Transverse colon (tissue), 4 donors: ENCODE results near the gene CHRM5. TPM values are rescaled to one million over a fixed set of nuclear protein-coding genes. Genes with fewer than 3 reads are reported as not detected.

ENCODE experiments used
- DNase-seq: peaks from one replicate; pipeline ENCODE4 v3.0.0-alpha.2; 2019
- H3K27ac ChIP-seq, 4 donors: fragments of 200-600 bp; sonication (generic); 2 replicates each; pipeline ENCODE4 v1.5.1; 2016 to 2018; ENCODE audit warnings: inconsistent platforms in 4 of 4
- H3K27me3 ChIP-seq: fragments of 200-600 bp; sonication (generic); 2 replicates; pipeline ENCODE4 v1.5.1; 2017; ENCODE audit warnings: inconsistent platforms
- H3K36me3 ChIP-seq, 4 donors: fragments of 200-600 bp; sonication (generic); 2 replicates each; pipeline ENCODE4 v1.5.1; 2017 to 2019; ENCODE audit warnings: inconsistent platforms in 4 of 4
- H3K4me1 ChIP-seq, 4 donors: fragments of 200-600 bp; sonication (generic); 2 replicates each; pipeline ENCODE4 v1.5.1; 2017 to 2020; ENCODE audit warnings: inconsistent platforms in 4 of 4
- H3K4me3 ChIP-seq, 4 donors: fragments of 200-600 bp; sonication (generic); 1 replicate in 1 of 4; 2 replicates in 3 of 4; pipeline versions ENCODE4 v1.5.1 to v1.6.1; 2017 to 2019; ENCODE audit warnings: inconsistent platforms in 4 of 4
- H3K9me3 ChIP-seq, 2 donors: fragments of 200-600 bp; sonication (generic); 2 replicates each; pipeline ENCODE4 v1.5.1; 2017 to 2019; ENCODE audit warnings: inconsistent platforms in 2 of 2
- CTCF ChIP-seq, 5 experiments: fragments of 200-600 bp in 3 of 5; fragments of 450-650 bp in 2 of 5; sonication (generic) in 3 of 5; IDR thresholded peaks; 1 replicate in 2 of 5; 2 replicates in 3 of 5; pipeline ENCODE4 v1.5.1; 2016 to 2017; ENCODE audit warnings: antibody characterized with exemption in 5 of 5, inconsistent platforms in 3 of 5, mild to moderate bottlenecking in 2 of 5, moderate library complexity in 1 of 5
- EP300 ChIP-seq: sonication (generic); formaldehyde crosslinking; IDR thresholded peaks from one replicate; pipeline ENCODE4 v1.6.1; 2017; ENCODE audit warnings: antibody characterized with exemption, low read depth
- POLR2A ChIP-seq: fragments of 450-650 bp; IDR thresholded peaks from one replicate; pipeline ENCODE4 v1.6.1; 2016; ENCODE audit warnings: antibody characterized with exemption, mild to moderate bottlenecking, moderate library complexity
- POLR2AphosphoS5 ChIP-seq, 3 donors: sonication (generic); formaldehyde crosslinking; IDR thresholded peaks; one replicate each; pipeline ENCODE4 v1.6.1; 2016; ENCODE audit warnings: antibody characterized with exemption in 3 of 3
- WGBS, 2 donors: methylation state at CpG; one replicate each; pipeline ENCODE4 v1.1.5; 2018; ENCODE audit warnings: low coverage in 1 of 2; 5-methylcytosine and 5-hydroxymethylcytosine counted together
- in situ Hi-C, 4 donors: fragments of 200-750 bp; cut with MboI; loops; one replicate each; pipeline versions ENCODE4 v1.15.0 to v1.15.1; 2017; ENCODE audit warnings: low sequenced_read_pairs in 3 of 4, low pct_ligation_motif_present in 1 of 4, low pct_unique_long_range_greater_than_20kb in 1 of 4
- intact Hi-C: fragments of 100-400 bp; cut with DNase I; formaldehyde crosslinking; loops from one replicate; pipeline ENCODE4 v1.15.1; 2023; ENCODE audit warnings: low total_unique reads
- total RNA-seq, 4 donors: library from RNA; depleted of rRNA; stranded (reverse); fragments of >200 nt; gene quantifications; one replicate each; pipeline ENCODE4 v1.1.0, GENCODE V29; 2016

Gene CHRM5
- total RNA-seq, 4 donors from 2014 or later, result not detected

- intact Hi-C loops, result no loop called here
- in situ Hi-C loops, result no loop called here
- WGBS, 2 donors, result 0 to 1% methylated on average over 12 to 55 of the region's 82 CpGs
- Histone ChIP-seq H3K27ac (peak within 1 kb of the TSS; percentile 89 to 96 (median 94)), H3K4me1 (peaks cover 12 to 25% (median 13%) of the 10 kb centered on the region in 4 donors), H3K27me3 (no peaks in the 10 kb centered on the region), H3K4me3 (peak within 1 kb of the TSS; percentile 62 to 83 (median 74)), H3K36me3 (no peaks in the 10 kb centered on the region), H3K9me3 (no peaks in the 10 kb centered on the region)
- peak; percentile 67 for DNase-seq
- TF ChIP-seq POLR2A (no peak), POLR2AphosphoS5 (IDR thresholded peaks at IDR 0.05) (peak in 1 of 3 donors; percentile 3), EP300 (no peak), CTCF (IDR thresholded peaks at IDR 0.05) (no peak)
Observed at GRCh38 chr15:34038871-34039789, 70.8 kb downstream of the CHRM5 start, which contains the start of gene AVEN. Gene AVEN (minus strand): TSS chr15:34039204. CDS start chr15:34039046, 158 bp downstream.

GRCh38 chr15:34039790-34040113 is 71.5 kb downstream of the CHRM5 start:
- no peaks in the 10 kb centered on the region for H3K36me3 ChIP-seq
- WGBS, 2 donors, result 59% methylated on average over 1 of the region's 1 CpG; no CpG with 5 or more reads in 1 of the 2 donors
- no peaks in the 10 kb centered on the region for H3K9me3 ChIP-seq
- H3K4me1 ChIP-seq, result peaks cover 12 to 25% (median 13%) of the 10 kb centered on the region in 4 donors
- no peaks in the 10 kb centered on the region for H3K27me3 ChIP-seq
- TF ChIP-seq EP300 (no peak), POLR2AphosphoS5 (IDR thresholded peaks at IDR 0.05) (no peak), POLR2A (no peak)
- no peak for DNase-seq
- intact Hi-C loops (no loop called here), in situ Hi-C loops (no loop called here)
- H3K4me3 ChIP-seq, result peak overlapping the region in 1 of 4 donors; percentile 83
- peak overlapping the region; percentile 89 to 96 (median 94) for H3K27ac ChIP-seq

- WGBS, 2 donors, result 61 to 67% methylated on average over 1 of the region's 1 CpG
- in situ Hi-C loops, result no loop called here
- no peaks in the 10 kb centered on the region for H3K9me3 ChIP-seq
- H3K36me3 ChIP-seq, result no peaks in the 10 kb centered on the region
- intact Hi-C loops, result no loop called here
- TF ChIP-seq POLR2A, result no peak
- TF ChIP-seq CTCF (IDR thresholded peaks at IDR 0.05), result no peak
- no peak for TF ChIP-seq POLR2AphosphoS5 (IDR thresholded peaks at IDR 0.05)
- no peak for TF ChIP-seq EP300
- H3K4me3 ChIP-seq, result no peak overlapping the region
- H3K27me3 ChIP-seq, result no peaks in the 10 kb centered on the region
- peaks cover 6 to 12% (median 8%) of the 10 kb centered on the region in 4 donors for H3K4me1 ChIP-seq
- H3K27ac ChIP-seq, result no peak overlapping the region
- DNase-seq, result no peak
Observed at GRCh38 chr15:34043391-34043790, 75.1 kb downstream of the CHRM5 start.

- 71 to 93% methylated on average over 2 of the region's 2 CpGs for WGBS, 2 donors
- DNase-seq, result no peak
- Histone ChIP-seq H3K36me3 (no peaks in the 10 kb centered on the region), H3K27ac (no peak overlapping the region), H3K4me1 (peaks cover 6 to 12% (median 8%) of the 10 kb centered on the region in 4 donors), H3K9me3 (no peaks in the 10 kb centered on the region), H3K27me3 (no peaks in the 10 kb centered on the region), H3K4me3 (no peak overlapping the region)
- in situ Hi-C loops, result no loop called here
- intact Hi-C loops, result no loop called here
- TF ChIP-seq CTCF (IDR thresholded peaks at IDR 0.05) (no peak), POLR2A (no peak), EP300 (no peak), POLR2AphosphoS5 (IDR thresholded peaks at IDR 0.05) (no peak)
Observed at GRCh38 chr15:34043813-34044212, 75.5 kb downstream of the CHRM5 start.
